Neutrophil (primary cell): Measurements from ENCODE around the gene RGS13.

ENCODE experiments used
- H3K27ac ChIP-seq: fragments of 200-600 bp; sonication (generic); 2 replicates; pipeline ENCODE4 v1.5.1; 2016; ENCODE audit warnings: mild to moderate bottlenecking, moderate library complexity
- H3K27me3 ChIP-seq: fragments of 200-600 bp; sonication (generic); 2 replicates; pipeline ENCODE4 v1.6.0; 2016; ENCODE audit warnings: mild to moderate bottlenecking
- H3K36me3 ChIP-seq: fragments of 200-600 bp; sonication (generic); 2 replicates; pipeline ENCODE4 v1.5.1; 2017
- H3K4me1 ChIP-seq, 2 experiments: fragments of 200-600 bp in 1 of 2; sonication (generic) in 1 of 2; 1 replicate in 1 of 2; 2 replicates in 1 of 2; pipeline versions ENCODE4 v1.5.1 to v1.6.1; 2013 to 2016; ENCODE audit warnings: low read depth in 1 of 2, low read length in 1 of 2, mild to moderate bottlenecking in 1 of 2, moderate library complexity in 1 of 2; ENCODE audit not compliant: control insufficient read depth in 1 of 2, insufficient read depth in 1 of 2
- H3K4me3 ChIP-seq, 2 experiments: fragments of 200-600 bp in 1 of 2; sonication (generic) in 1 of 2; 1 replicate in 1 of 2; 2 replicates in 1 of 2; pipeline ENCODE4 v1.5.1; 2013 to 2016; ENCODE audit warnings: low read depth in 1 of 2, low read length in 1 of 2, mild to moderate bottlenecking in 1 of 2, moderate library complexity in 1 of 2
- H3K9me3 ChIP-seq: fragments of 200-600 bp; sonication (generic); 2 replicates; pipeline ENCODE4 v1.5.1; 2016
- TF ChIP-seq, protein P1 (sequence below): fragments of 200-600 bp; sonication (generic); IDR thresholded peaks from 2 replicates; pipeline ENCODE4 v1.5.1; 2016; ENCODE audit warnings: antibody characterized with exemption

The RGS13 gene

DNA sequence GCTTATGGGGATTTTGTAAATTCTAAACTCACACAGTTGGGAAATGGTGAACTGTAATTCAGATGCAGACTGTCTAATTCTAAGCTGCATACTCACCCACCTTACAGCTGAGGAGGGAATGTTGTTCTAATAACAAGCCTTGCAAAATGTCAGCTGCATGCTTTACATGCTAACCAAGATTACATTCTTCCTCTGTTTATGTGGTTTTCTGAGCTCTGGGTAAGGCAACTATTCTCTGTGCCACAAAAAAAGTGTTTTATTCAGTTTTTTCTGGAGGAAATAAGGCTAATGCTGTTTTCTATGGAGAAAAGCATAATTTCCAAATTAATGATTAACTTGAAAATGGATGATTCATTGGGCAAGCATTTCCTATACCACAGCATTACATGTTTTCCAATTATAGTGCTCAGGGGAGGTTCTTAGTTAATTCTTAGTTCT lies 64.9 kb downstream of the RGS13 start:
- Histone ChIP-seq H3K4me3 (no peak overlapping the region), H3K4me1 (peaks cover 48 to 70% of the 10 kb centered on the region in 2 experiments), H3K36me3 (no peaks in the 10 kb centered on the region), H3K27me3 (no peaks in the 10 kb centered on the region), H3K9me3 (no peaks in the 10 kb centered on the region), H3K27ac (peak overlapping the region; percentile 70)
- TF ChIP-seq, protein P1, sequence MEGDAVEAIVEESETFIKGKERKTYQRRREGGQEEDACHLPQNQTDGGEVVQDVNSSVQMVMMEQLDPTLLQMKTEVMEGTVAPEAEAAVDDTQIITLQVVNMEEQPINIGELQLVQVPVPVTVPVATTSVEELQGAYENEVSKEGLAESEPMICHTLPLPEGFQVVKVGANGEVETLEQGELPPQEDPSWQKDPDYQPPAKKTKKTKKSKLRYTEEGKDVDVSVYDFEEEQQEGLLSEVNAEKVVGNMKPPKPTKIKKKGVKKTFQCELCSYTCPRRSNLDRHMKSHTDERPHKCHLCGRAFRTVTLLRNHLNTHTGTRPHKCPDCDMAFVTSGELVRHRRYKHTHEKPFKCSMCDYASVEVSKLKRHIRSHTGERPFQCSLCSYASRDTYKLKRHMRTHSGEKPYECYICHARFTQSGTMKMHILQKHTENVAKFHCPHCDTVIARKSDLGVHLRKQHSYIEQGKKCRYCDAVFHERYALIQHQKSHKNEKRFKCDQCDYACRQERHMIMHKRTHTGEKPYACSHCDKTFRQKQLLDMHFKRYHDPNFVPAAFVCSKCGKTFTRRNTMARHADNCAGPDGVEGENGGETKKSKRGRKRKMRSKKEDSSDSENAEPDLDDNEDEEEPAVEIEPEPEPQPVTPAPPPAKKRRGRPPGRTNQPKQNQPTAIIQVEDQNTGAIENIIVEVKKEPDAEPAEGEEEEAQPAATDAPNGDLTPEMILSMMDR, result no peak

GRCh38 chr1:192702212-192702902 lies 66.4 kb downstream of the RGS13 start:
- Histone ChIP-seq H3K36me3 (no peaks in the 10 kb centered on the region), H3K27me3 (no peaks in the 10 kb centered on the region), H3K4me1 (peaks cover 63 to 85% of the 10 kb centered on the region in 2 experiments), H3K4me3 (peak overlapping the region in 1 of 2 experiments; percentile 2), H3K27ac (peak overlapping the region; percentile 70), H3K9me3 (no peaks in the 10 kb centered on the region)
- TF ChIP-seq, protein P1, result no peak

GRCh38 chr1:192703283-192704206 lies 67.6 kb downstream of the RGS13 start:
- H3K9me3 ChIP-seq, result no peaks in the 10 kb centered on the region
- no peaks in the 10 kb centered on the region for H3K27me3 ChIP-seq
- H3K4me3 ChIP-seq, result no peak overlapping the region
- H3K27ac ChIP-seq, result no peak overlapping the region
- H3K4me1 ChIP-seq, result peaks cover 72 to 91% of the 10 kb centered on the region in 2 experiments
- H3K36me3 ChIP-seq, result no peaks in the 10 kb centered on the region
- TF ChIP-seq, protein P1, result no peak

DNA sequence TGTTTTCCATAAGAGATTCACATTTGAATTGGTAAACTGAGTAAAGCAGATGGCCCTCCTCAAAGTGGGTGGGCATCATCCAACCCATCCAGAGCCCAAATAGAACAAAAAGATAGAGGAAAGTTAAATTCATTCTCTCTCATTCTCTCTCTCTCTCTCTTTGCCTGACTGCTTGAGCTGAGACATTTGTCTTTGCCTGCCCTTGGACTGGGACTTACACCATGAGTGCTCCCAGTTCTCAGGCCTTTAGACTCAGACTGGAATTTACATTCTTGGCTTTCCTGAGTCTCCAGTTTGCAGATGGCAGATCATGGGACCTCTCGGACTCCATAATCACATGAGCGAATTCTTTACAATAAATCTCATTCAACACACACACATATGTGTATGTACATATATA lies 69.6 kb downstream of the RGS13 start:
- H3K27ac ChIP-seq, result peak overlapping the region; percentile 83
- H3K4me3 ChIP-seq, result no peak overlapping the region
- TF ChIP-seq, protein P1, result no peak
- H3K27me3 ChIP-seq, result no peaks in the 10 kb centered on the region
- no peaks in the 10 kb centered on the region for H3K9me3 ChIP-seq
- no peaks in the 10 kb centered on the region for H3K36me3 ChIP-seq
- peaks cover 59 to 87% of the 10 kb centered on the region in 2 experiments for H3K4me1 ChIP-seq

DNA sequence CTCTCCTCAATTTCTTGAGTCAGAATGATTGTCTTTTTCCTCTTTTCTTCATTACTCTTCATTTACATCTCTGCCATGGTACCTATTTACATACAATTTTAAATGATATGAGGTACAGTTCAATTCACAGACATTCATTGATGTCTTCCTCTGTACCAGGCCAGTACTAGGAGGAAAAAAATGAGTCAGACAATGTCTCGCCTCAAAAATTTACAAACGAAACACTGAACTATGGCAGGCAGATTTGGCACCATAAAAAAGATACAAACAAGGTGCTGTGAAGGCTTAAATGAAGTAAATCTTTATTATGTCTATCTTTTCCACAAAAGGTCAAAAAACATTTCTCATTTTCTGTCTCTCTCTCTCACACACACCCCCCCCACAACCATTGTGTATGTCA lies 71.0 kb downstream of the RGS13 start:
- Histone ChIP-seq H3K27me3 (no peaks in the 10 kb centered on the region), H3K9me3 (no peaks in the 10 kb centered on the region), H3K36me3 (no peaks in the 10 kb centered on the region), H3K4me1 (peaks cover 45 to 77% of the 10 kb centered on the region in 2 experiments), H3K27ac (peak overlapping the region; percentile 83), H3K4me3 (peak overlapping the region in 1 of 2 experiments; percentile 2)
- TF ChIP-seq, protein P1, result no peak
